IMR-90 (cell line): ENCODE measurements around the gene ST3GAL4. TPM values are rescaled to one million over a fixed set of nuclear protein-coding genes. Genes with fewer than 3 reads are reported as not detected.

Experiments used
- ATAC-seq: fragments of 200-7000 bp; cut with Tn5 transposase; 2 replicates; pipeline ENCODE4 v1.9.1; 2020; ENCODE audit warnings: low read depth, mild to moderate bottlenecking, moderate library complexity
- BruUV-seq: library from RNA; stranded (reverse); fragments of 400-500 nt; replicated peaks from 2 replicates; lab custom pipeline; 2021; lab: Mats Ljungman, UMichigan
- CTCF ChIA-PET: fragments of 300-600 bp; formaldehyde crosslinking; extraction: SDS; loops from one replicate; lab custom pipeline; 2021; ENCODE audit warnings: antibody characterized with exemption; lab: Yijun Ruan, JAX
- POLR2A ChIA-PET: fragments of 300-600 bp; sonication (Branson Sonifier 250); formaldehyde crosslinking; loops from one replicate; lab custom pipeline; 2022; ENCODE audit warnings: antibody characterized with exemption; ENCODE audit not compliant: unreplicated experiment; lab: Charles Lee
- DNase-seq: peaks from one replicate; pipeline ENCODE4 v3.0.0; 2013
- H2AFZ ChIP-seq: replicated peaks from 2 replicates; pipeline ENCODE3; 2013; ENCODE audit warnings: low read length, mild to moderate bottlenecking; ENCODE audit not compliant: poor library complexity
- H2AK5ac ChIP-seq: 2 replicates; pipeline ENCODE4 v1.6.1; 2013; ENCODE audit warnings: low read depth, low read length, inconsistent platforms
- H2AK9ac ChIP-seq: replicated peaks from 2 replicates; pipeline ENCODE3; 2013; ENCODE audit warnings: mild to moderate bottlenecking, low read depth, low read length, moderate library complexity; ENCODE audit not compliant: poor library complexity
- H2BK120ac ChIP-seq: 2 replicates; pipeline ENCODE4 v1.6.1; 2013; ENCODE audit warnings: low read depth, low read length, inconsistent platforms
- H2BK15ac ChIP-seq: 3 replicates; pipeline ENCODE4 v1.6.1; 2013; ENCODE audit warnings: low read depth, low read length, inconsistent platforms
- H2BK20ac ChIP-seq: 2 replicates; pipeline ENCODE4 v1.6.1; 2013; ENCODE audit warnings: low read depth, mild to moderate bottlenecking, inconsistent platforms, low read length, moderate library complexity
- H2BK5ac ChIP-seq: 2 replicates; pipeline ENCODE4 v1.6.1; 2013; ENCODE audit warnings: mild to moderate bottlenecking, low read depth, low read length, inconsistent platforms; ENCODE audit not compliant: poor library complexity, severe bottlenecking
- H3K14ac ChIP-seq: replicated peaks from 2 replicates; pipeline ENCODE4 v1.6.1; 2013; ENCODE audit warnings: low read depth, low read length, inconsistent platforms
- H3K18ac ChIP-seq: 2 replicates; pipeline ENCODE4 v1.6.1; 2013; ENCODE audit warnings: low read depth, low read length, control low read depth
- H3K23ac ChIP-seq: 2 replicates; pipeline ENCODE4 v1.6.1; 2013; ENCODE audit warnings: low read depth, low read length, inconsistent platforms
- H3K27ac ChIP-seq: 2 replicates; pipeline ENCODE4 v1.5.1; 2013; ENCODE audit warnings: mild to moderate bottlenecking, control low read depth, low read length; ENCODE audit not compliant: insufficient read depth
- H3K27me3 ChIP-seq: 2 replicates; pipeline ENCODE4 v1.6.1; 2013; ENCODE audit warnings: low read length; ENCODE audit not compliant: control insufficient read depth, insufficient read depth
- H3K36me3 ChIP-seq: 2 replicates; pipeline ENCODE4 v1.6.1; 2013; ENCODE audit warnings: low read length, mixed read lengths; ENCODE audit not compliant: control insufficient read depth, insufficient read depth
- H3K4ac ChIP-seq: 2 replicates; pipeline ENCODE4 v1.6.1; 2013; ENCODE audit warnings: low read depth, low read length, inconsistent platforms
- H3K4me1 ChIP-seq: 2 replicates; pipeline ENCODE4 v1.6.1; 2013; ENCODE audit warnings: low read length, mixed read lengths; ENCODE audit not compliant: control insufficient read depth, insufficient read depth
- H3K4me2 ChIP-seq: 2 replicates; pipeline ENCODE4 v1.6.1; 2013; ENCODE audit warnings: low read depth, mild to moderate bottlenecking, control low read depth, low read length, moderate library complexity
- H3K4me3 ChIP-seq: 2 replicates; pipeline ENCODE4 v1.5.1; 2013; ENCODE audit warnings: low read depth, mild to moderate bottlenecking, control low read depth, low read length, moderate library complexity; ENCODE audit not compliant: insufficient read depth
- H3K56ac ChIP-seq: 2 replicates; pipeline ENCODE4 v1.6.1; 2013; ENCODE audit warnings: low read length, inconsistent platforms; ENCODE audit not compliant: insufficient read depth; ENCODE audit errors: extremely low read depth
- H3K79me1 ChIP-seq, 2 experiments: 2 replicates each; pipeline ENCODE4 v1.6.1; 2013; ENCODE audit warnings: low read length in 2 of 2, inconsistent platforms in 1 of 2, low read depth in 1 of 2
- H3K9ac ChIP-seq: 2 replicates; pipeline ENCODE4 v1.6.1; 2013; ENCODE audit warnings: low read depth, low read length, control low read depth
- H3K9me1 ChIP-seq: 2 replicates; pipeline ENCODE4 v1.6.1; 2013; ENCODE audit warnings: low read length, inconsistent platforms; ENCODE audit not compliant: insufficient read depth
- H3K9me3 ChIP-seq: 2 replicates; pipeline ENCODE4 v1.6.1; 2013; ENCODE audit warnings: low read length; ENCODE audit not compliant: control insufficient read depth, insufficient read depth
- H4K20me1 ChIP-seq: 2 replicates; pipeline ENCODE4 v1.6.1; 2013; ENCODE audit warnings: low read length, inconsistent platforms; ENCODE audit not compliant: insufficient read depth
- H4K5ac ChIP-seq: 2 replicates; pipeline ENCODE4 v1.6.1; 2013; ENCODE audit warnings: mild to moderate bottlenecking, low read depth, low read length, control low read depth
- H4K8ac ChIP-seq, 2 experiments: 2 replicates each; pipeline ENCODE4 v1.6.1; 2013; ENCODE audit warnings: low read depth in 2 of 2, low read length in 2 of 2, control low read depth in 1 of 2, inconsistent platforms in 1 of 2
- H4K91ac ChIP-seq: 2 replicates; pipeline ENCODE4 v1.6.1; 2013; ENCODE audit warnings: low read depth, low read length, inconsistent platforms; ENCODE audit not compliant: insufficient read depth
- CHD1 ChIP-seq: IDR thresholded peaks from 2 replicates; pipeline ENCODE4 v1.6.1; 2012; ENCODE audit warnings: low read depth, low read length, improper control_type of control experiment
- FOS ChIP-seq: fragments of 150-350 bp; IDR thresholded peaks from 2 replicates; pipeline ENCODE4 v1.6.1; 2016; ENCODE audit warnings: low read depth, low read length
- MAFK ChIP-seq: IDR thresholded peaks from 2 replicates; pipeline ENCODE4 v1.6.1; 2012; ENCODE audit warnings: low read depth, low read length, improper control_type of control experiment
- NFE2L2 ChIP-seq: fragments of 150-350 bp; IDR thresholded peaks from 2 replicates; pipeline ENCODE4 v1.6.1; 2016; ENCODE audit warnings: low read depth, mild to moderate bottlenecking, low read length
- POLR2A ChIP-seq: IDR thresholded peaks from 2 replicates; pipeline ENCODE4 v1.6.1; 2012; ENCODE audit warnings: mild to moderate bottlenecking, low read depth, low read length
- RAD21 ChIP-seq: IDR thresholded peaks from 2 replicates; pipeline ENCODE4 v1.6.1; 2012; ENCODE audit warnings: low read length, improper control_type of control experiment
- RCOR1 ChIP-seq: IDR thresholded peaks from 2 replicates; pipeline ENCODE4 v1.6.1; 2012; ENCODE audit warnings: mild to moderate bottlenecking, low read length, improper control_type of control experiment; ENCODE audit not compliant: insufficient replicate concordance
- WGBS, 2 experiments: methylation state at CpG; one replicate each; pipeline versions ENCODE4 v1.1.5 to v1.1.7; 2013; ENCODE audit warnings: missing lambda C conversion rate in 2 of 2; ENCODE audit not compliant: insufficient read length in 1 of 2; ENCODE audit errors: extremely low coverage in 2 of 2; 5-methylcytosine and 5-hydroxymethylcytosine counted together
- dilution Hi-C: fragments of 300-500 bp; cut with HindIII; formaldehyde crosslinking; loops from one replicate; pipeline ENCODE4 v1.14.3; 2018; ENCODE audit warnings: low sequenced_read_pairs; ENCODE audit not compliant: unreplicated experiment
- in situ Hi-C: fragments of 300-500 bp; cut with MboI; formaldehyde crosslinking; loops from 3 replicates; pipeline ENCODE4 v1.14.3; 2019; ENCODE audit warnings: low sequenced_read_pairs, inconsistent platforms, mixed read lengths
- intact Hi-C: fragments of 100-400 bp; cut with micrococcal nuclease; formaldehyde crosslinking; loops from 2 replicates; pipeline ENCODE4 v1.10.0; 2022
- polyA plus RNA-seq, 3 experiments: library from polyadenylated mRNA; depleted of rRNA; stranded (reverse); fragments of >200 nt; gene quantifications; 2 replicates each; pipeline ENCODE4 v1.2.3, GENCODE V29; 2012; ENCODE audit warnings: low replicate concordance in 1 of 3
- total RNA-seq: library from RNA; depleted of rRNA; stranded (reverse); fragments of >200 nt; gene quantifications from 2 replicates; pipeline ENCODE4 v1.2.3, GENCODE V29; 2012
- TF ChIP-seq, protein P1 (sequence below): fragments of 150-350 bp; IDR thresholded peaks from 2 replicates; pipeline ENCODE4 v1.6.1; 2017; ENCODE audit warnings: mild to moderate bottlenecking, antibody characterized with exemption, low read length, low read depth

Gene ST3GAL4
- total and polyA plus RNA-seq, 2 of the 4 experiments (the other 2 are of a cell fraction) = 17.0 to 19.7 TPM

DNA sequence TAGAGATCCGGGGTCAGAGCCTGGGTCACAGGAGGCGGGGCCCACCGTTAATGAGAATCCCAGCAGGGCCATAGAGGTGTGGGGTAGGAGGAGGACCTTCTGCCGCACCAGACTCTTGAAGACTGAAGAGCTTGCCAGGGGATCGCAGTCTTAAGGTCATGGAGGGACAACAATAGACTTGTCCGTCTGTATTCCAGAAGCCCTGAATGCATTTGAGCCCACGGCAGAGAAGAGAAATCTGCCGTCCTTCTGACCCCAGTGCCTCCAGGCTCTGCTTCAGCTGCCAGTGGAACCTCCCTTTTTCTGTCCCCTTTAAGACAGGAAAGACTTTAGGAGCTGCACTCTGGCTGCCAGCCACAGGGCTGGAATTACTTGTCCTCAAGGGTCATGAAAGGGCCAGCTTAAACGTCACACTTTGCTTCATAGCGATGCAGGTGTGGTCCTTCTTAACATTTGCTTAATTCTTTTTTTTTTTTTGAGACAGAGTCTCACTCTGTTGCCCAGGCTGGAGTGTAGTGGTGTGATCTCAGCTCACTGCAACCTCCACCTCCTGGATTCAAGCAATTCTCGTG is 15.5 kb upstream of the ST3GAL4 start:
- dilution Hi-C loops (no loop called here), in situ Hi-C loops (no loop called here), intact Hi-C loops (no loop called here)
- DNase-seq (peak; percentile 62), ATAC-seq (no peak)
- Histone ChIP-seq H2AK9ac (no peak overlapping the region), H3K18ac (no peak overlapping the region), H3K9me1 (peaks cover 24% of the 10 kb centered on the region), H3K9ac (no peak overlapping the region), H3K9me3 (no peaks in the 10 kb centered on the region), H2BK20ac (no peak overlapping the region), H3K27me3 (no peaks in the 10 kb centered on the region), H3K4ac (no peak overlapping the region), H3K14ac (0 out of 2 replicates have a peak overlapping the region, but pooled peaks have one; percentile 15), H2BK120ac (no peak overlapping the region; the same call in 1 of the 2 replicates), H2BK15ac (no peak overlapping the region), H3K27ac (no peak overlapping the region), H3K4me3 (no peak overlapping the region), H3K23ac (no peak overlapping the region), H3K56ac (no peak overlapping the region), H3K4me2 (no peak overlapping the region), H2BK5ac (no peak overlapping the region), H4K5ac (no peak overlapping the region), H3K36me3 (peaks cover 11% of the 10 kb centered on the region; the same call in 1 of the 2 replicates), H3K4me1 (peaks cover 12% of the 10 kb centered on the region), H2AFZ (no peak overlapping the region), H4K91ac (no peak overlapping the region), H4K20me1 (peaks cover 1% of the 10 kb centered on the region; the same call in 1 of the 2 replicates), H2AK5ac (no peak overlapping the region), H3K79me1 (peaks cover 0 to 11% of the 10 kb centered on the region in 2 experiments; a peak in 1 of 4 replicates), H4K8ac (no peak overlapping the region)
- CTCF ChIA-PET = no interaction called here
- TF ChIP-seq MAFK = no peak
- no peak for TF ChIP-seq FOS
- TF ChIP-seq CHD1 = no peak
- TF ChIP-seq RCOR1 = no peak
- TF ChIP-seq, protein P1, sequence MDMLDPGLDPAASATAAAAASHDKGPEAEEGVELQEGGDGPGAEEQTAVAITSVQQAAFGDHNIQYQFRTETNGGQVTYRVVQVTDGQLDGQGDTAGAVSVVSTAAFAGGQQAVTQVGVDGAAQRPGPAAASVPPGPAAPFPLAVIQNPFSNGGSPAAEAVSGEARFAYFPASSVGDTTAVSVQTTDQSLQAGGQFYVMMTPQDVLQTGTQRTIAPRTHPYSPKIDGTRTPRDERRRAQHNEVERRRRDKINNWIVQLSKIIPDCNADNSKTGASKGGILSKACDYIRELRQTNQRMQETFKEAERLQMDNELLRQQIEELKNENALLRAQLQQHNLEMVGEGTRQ = no peak
- TF ChIP-seq NFE2L2 = no peak
- TF ChIP-seq RAD21 = no peak
- TF ChIP-seq POLR2A = no peak
- BruUV-seq = no TSS peak
- 71% methylated on average over 4 of the region's 11 CpGs; no CpG with 5 or more reads in 1 of the 2 experiments for WGBS, 2 experiments
- POLR2A ChIA-PET = no interaction called here
